Measurements from ENCODE around the gene NFYA.

The NFYA gene

GRCh38 chr6:41072836-41073202 is at the start of gene NFYA:
NFYA (plus strand) TSS chr6:41072974; CDS start chr6:41079090, 6,116 bp downstream.
- no peak for TF ChIP-seq CTCF (IDR thresholded peaks at IDR 0.05; ENCODE audit: extremely low read depth, missing control alignments)
- DNase-seq (ENCODE audit: low spot score): peak; percentile 97

- no peak for TF ChIP-seq CTCF (IDR thresholded peaks at IDR 0.05; ENCODE audit: extremely low read depth, missing control alignments)
- DNase-seq (ENCODE audit: low spot score): no peak
Measured at GRCh38 chr6:41023114-41023513, 49.7 kb upstream of the NFYA start.

GRCh38 chr6:41025966-41026530 is 46.7 kb upstream of the NFYA start:
- no peak for DNase-seq (ENCODE audit: low spot score)
- no peak for TF ChIP-seq CTCF (IDR thresholded peaks at IDR 0.05; ENCODE audit: extremely low read depth, missing control alignments)

- TF ChIP-seq CTCF (IDR thresholded peaks at IDR 0.05; ENCODE audit: extremely low read depth, missing control alignments): no peak
Measured at GRCh38 chr6:41027241-41027640, 45.5 kb upstream of the NFYA start.

GRCh38 chr6:41027799-41028560 is 44.8 kb upstream of the NFYA start:
- peak; percentile 99 for TF ChIP-seq CTCF (IDR thresholded peaks at IDR 0.05; ENCODE audit: extremely low read depth, missing control alignments)
- DNase-seq (ENCODE audit: low spot score): peak; percentile 88

More at GRCh38 chr6:41027241-41027640, 45.5 kb upstream of the NFYA start:
- no peak for DNase-seq (ENCODE audit: low spot score)

GRCh38 chr6:41028561-41029412 is 44.0 kb upstream of the NFYA start:
- DNase-seq (ENCODE audit: low spot score): peak; percentile 63
- no peak for TF ChIP-seq CTCF (IDR thresholded peaks at IDR 0.05; ENCODE audit: extremely low read depth, missing control alignments)

- no peak for DNase-seq (ENCODE audit: low spot score)
- no peak for TF ChIP-seq CTCF (IDR thresholded peaks at IDR 0.05; ENCODE audit: extremely low read depth, missing control alignments)
Measured at GRCh38 chr6:41032830-41033229, 39.9 kb upstream of the NFYA start.

All from GM20000 (cell line).